Liver (tissue), 3 donors: ENCODE data around the gene IL1A.

Experiments
- CTCF ChIP-seq: fragments of 150-350 bp; IDR thresholded peaks from 2 replicates; pipeline ENCODE4 v1.5.1; 2017; ENCODE audit warnings: improper control_type of control experiment, low read depth, low read length; ENCODE audit not compliant: missing input control
- FOXA1 ChIP-seq: IDR thresholded peaks from 2 replicates; pipeline ENCODE4 v1.6.1; 2016; ENCODE audit warnings: antibody characterized with exemption
- RAD21 ChIP-seq, 2 donors: IDR thresholded peaks; 2 replicates each; pipeline ENCODE4 v1.6.1; 2016; ENCODE audit warnings: antibody characterized with exemption in 2 of 2, mild to moderate bottlenecking in 2 of 2
- REST ChIP-seq: IDR thresholded peaks from 2 replicates; pipeline ENCODE4 v1.6.1; 2016; ENCODE audit warnings: antibody characterized with exemption, mild to moderate bottlenecking
- RXRA ChIP-seq, 2 donors: IDR thresholded peaks; 2 replicates each; pipeline ENCODE4 v1.6.1; 2017 to 2018; ENCODE audit warnings: antibody characterized with exemption in 2 of 2, mild to moderate bottlenecking in 1 of 2
- SP1 ChIP-seq: IDR thresholded peaks from 2 replicates; pipeline ENCODE4 v1.6.1; 2018; ENCODE audit warnings: antibody characterized with exemption, mild to moderate bottlenecking
- TAF1 ChIP-seq: conservative IDR thresholded peaks from 2 replicates; pipeline ENCODE4 v1.6.1; 2016; ENCODE audit warnings: antibody characterized with exemption, mild to moderate bottlenecking
- ZBTB33 ChIP-seq: IDR thresholded peaks from 2 replicates; pipeline ENCODE4 v1.6.1; 2016; ENCODE audit warnings: antibody characterized with exemption
- TF ChIP-seq, protein P1 (sequence below): IDR thresholded peaks from 2 replicates; pipeline ENCODE4 v1.6.1; 2016; ENCODE audit warnings: antibody characterized with exemption
- donor health status: healthy.
- donor health status: healthy.

GRCh38 chr2:112762276-112762675, 22.0 kb downstream of the IL1A start:
- no peak for TF ChIP-seq CTCF
- no peak for TF ChIP-seq REST
- no peak for TF ChIP-seq RXRA (IDR thresholded peaks at IDR 0.05)
- no peak for TF ChIP-seq RAD21 (IDR thresholded peaks at IDR 0.05)
- no peak for TF ChIP-seq TAF1
- TF ChIP-seq SP1: no peak
- TF ChIP-seq FOXA1: no peak
- TF ChIP-seq, protein P1, sequence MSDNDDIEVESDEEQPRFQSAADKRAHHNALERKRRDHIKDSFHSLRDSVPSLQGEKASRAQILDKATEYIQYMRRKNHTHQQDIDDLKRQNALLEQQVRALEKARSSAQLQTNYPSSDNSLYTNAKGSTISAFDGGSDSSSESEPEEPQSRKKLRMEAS: no peak
- TF ChIP-seq ZBTB33: no peak
